Psoas muscle (tissue), 8 donors: ENCODE results near the gene CEMP1. TPM values are rescaled to one million over a fixed set of nuclear protein-coding genes. Genes with fewer than 3 reads are reported as not detected.
"Not testable (repeated sequence)": the region's sequence is repeated elsewhere in the genome, so short reads cannot be mapped to it uniquely, and the experiment has no call there.

Experiments
- ATAC-seq, 4 donors: fragments of 200-7000 bp; cut with Tn5 transposase; one replicate each; pipeline ENCODE4 v1.9.1; 2020; ENCODE audit warnings: moderate library complexity in 3 of 4, mild to moderate bottlenecking in 2 of 4
- DNase-seq, 2 donors: peaks; one replicate each; pipeline ENCODE4 v3.0.0-alpha.2; 2020
- H3K27ac ChIP-seq: fragments of 200-600 bp; one replicate; pipeline ENCODE4 v1.8.0; 2022
- H3K27me3 ChIP-seq, 3 donors: fragments of 200-600 bp in 1 of 3; one replicate each; pipeline versions ENCODE4 v1.6.1 to v1.8.0; 2013 to 2022; ENCODE audit warnings: low read length in 2 of 3, mild to moderate bottlenecking in 2 of 3, moderate library complexity in 1 of 3; ENCODE audit not compliant: insufficient read depth in 3 of 3
- H3K36me3 ChIP-seq, 2 donors: fragments of 200-600 bp in 1 of 2; one replicate each; pipeline versions ENCODE4 v1.6.1 to v1.8.0; 2013 to 2022; ENCODE audit warnings: low read depth in 1 of 2, mild to moderate bottlenecking in 1 of 2, moderate library complexity in 1 of 2; ENCODE audit not compliant: insufficient read depth in 1 of 2
- H3K4me1 ChIP-seq: fragments of 200-600 bp; one replicate; pipeline ENCODE4 v1.8.0; 2022
- H3K4me3 ChIP-seq: fragments of 200-600 bp; one replicate; pipeline ENCODE4 v1.8.0; 2022; ENCODE audit warnings: mild to moderate bottlenecking
- H3K9me3 ChIP-seq: fragments of 200-600 bp; one replicate; pipeline ENCODE4 v1.8.0; 2022
- CTCF ChIP-seq: fragments of 200-600 bp; IDR thresholded peaks from one replicate; pipeline ENCODE4 v1.8.0; 2022; ENCODE audit warnings: antibody characterized with exemption
- WGBS, 3 donors: extraction: QIAGEN DNeasy Blood & Tissue Kit; methylation state at CpG; one replicate each; pipeline versions ENCODE4 v1.1.6 to v1.1.7; 2013; 5-methylcytosine and 5-hydroxymethylcytosine counted together
- intact Hi-C, 2 donors: fragments of 100-400 bp; cut with DNase I; formaldehyde crosslinking; loops; one replicate each; pipeline versions ENCODE4 v1.11.0 to v1.14.2; 2022
- polyA plus RNA-seq, 3 donors: library from polyadenylated mRNA; stranded (reverse); fragments of 200-250 nt; gene quantifications; one replicate each; pipeline ENCODE4 v1.2.3, GENCODE V29; 2013
- total RNA-seq, 4 donors: library from RNA; stranded (reverse); fragmentation: NEBNext Ultra II Directional in 2 of 4; extraction: Animal tissue kit (Norgen Biotek cat#: 25700) in 2 of 4; gene quantifications; one replicate each; pipeline versions ENCODE4 v1.2.1 to v1.2.4, GENCODE V29; 2021 to 2023
- donor health status: healthy with polysubstance abuse.
- donor health status: DM: no; HTN: no; CAD: no; lungs with moderate emphysema.
- donor health status: Bipolar disorder and iron deficiency.
- donor health status: healthy.
- donor health status: DM: yes; HTN: yes; CAD: no.
- donor health status: DM: no; HTN: no; CAD: no.
- donor health status: DM: no; HTN: no; CAD: no.
- donor health status: DM: yes; HTN: yes; CAD: no.

CEMP1 gene
- total and polyA plus RNA-seq, 7 donors, result 0.16 to 0.32 (median 0.20) TPM; not detected in 3

DNA sequence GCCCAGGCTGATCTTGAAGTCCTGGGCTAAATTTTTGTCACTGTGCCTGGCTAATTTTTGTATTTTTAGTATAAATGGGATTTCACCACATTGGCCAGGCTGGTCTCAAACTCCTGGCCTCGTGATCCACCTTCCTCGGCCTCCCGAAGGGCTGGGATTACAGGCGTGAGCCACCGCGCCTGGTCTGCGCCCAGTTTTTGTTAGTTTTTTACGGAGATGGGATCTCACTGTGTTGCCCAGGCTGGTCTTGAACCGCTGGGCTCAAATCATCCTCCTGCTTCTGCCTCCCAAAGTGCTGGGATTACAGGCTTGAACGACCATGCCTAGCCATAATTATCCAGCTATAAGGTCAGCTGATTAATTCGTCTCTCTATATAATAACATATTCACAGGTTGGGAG, 2.7 kb upstream of the CEMP1 start:
- H3K27me3 ChIP-seq, result no peaks in the 10 kb centered on the region
- H3K4me1 ChIP-seq, result peaks cover 20% of the 10 kb centered on the region
- WGBS, 3 donors, result 83 to 89% (median 87%) methylated on average over 11 of the region's 11 CpGs
- no peak for TF ChIP-seq CTCF
- H3K9me3 ChIP-seq, result no peaks in the 10 kb centered on the region
- H3K36me3 ChIP-seq, result peaks cover 0 to 7% of the 10 kb centered on the region in 2 donors
- ATAC-seq (no peak), DNase-seq (no peak)
- intact Hi-C loops, result loop anchor here in 1 of 2 donors (10.0 kb wide), 1 partner anchor 61 kb away; no protein-coding TSS in a partner anchor
- H3K27ac ChIP-seq, result peak overlapping the region; percentile 92
- H3K4me3 ChIP-seq, result no peak overlapping the region

- H3K9me3 ChIP-seq, ATAC-seq, H3K27me3 ChIP-seq: not testable (repeated sequence)
- Histone ChIP-seq H3K4me1 (peaks cover 16% of the 10 kb centered on the region), H3K36me3 (peaks cover 0 to 13% of the 10 kb centered on the region in 2 donors), H3K27ac (peak overlapping the region; percentile 92), H3K4me3 (peak overlapping the region; percentile 73)
- intact Hi-C loops, result loop anchor here in 1 of 2 donors (10.0 kb wide), 1 partner anchor 62 kb away; no protein-coding TSS in a partner anchor
- DNase-seq, result peak; percentile 21 to 52
- 38 to 43% (median 39%) methylated on average over 15 to 16 of the region's 16 CpGs for WGBS, 3 donors
Measured at GRCh38 chr16:2533142-2533755, 2.0 kb upstream of the CEMP1 start.

GRCh38 chr16:2532494-2533141, 1.4 kb upstream of the CEMP1 start:
- intact Hi-C loops, result loop anchor here in 1 of 2 donors (10.0 kb wide), 1 partner anchor 62 kb away; no protein-coding TSS in a partner anchor
- WGBS, 3 donors, result 5 to 7% (median 6%) methylated on average over 33 to 37 of the region's 37 CpGs
- no peak for TF ChIP-seq CTCF
- peak overlapping the region; percentile 92 for H3K27ac ChIP-seq
- H3K27me3 ChIP-seq, result no peaks in the 10 kb centered on the region
- ATAC-seq (peak; percentile 26 to 47 (median 37)), DNase-seq (peak; percentile 62 to 78)
- peak overlapping the region; percentile 73 for H3K4me3 ChIP-seq
- H3K9me3 ChIP-seq, result no peaks in the 10 kb centered on the region
- peaks cover 16% of the 10 kb centered on the region for H3K4me1 ChIP-seq
- H3K36me3 ChIP-seq, result peaks cover 0 to 20% of the 10 kb centered on the region in 2 donors

DNA sequence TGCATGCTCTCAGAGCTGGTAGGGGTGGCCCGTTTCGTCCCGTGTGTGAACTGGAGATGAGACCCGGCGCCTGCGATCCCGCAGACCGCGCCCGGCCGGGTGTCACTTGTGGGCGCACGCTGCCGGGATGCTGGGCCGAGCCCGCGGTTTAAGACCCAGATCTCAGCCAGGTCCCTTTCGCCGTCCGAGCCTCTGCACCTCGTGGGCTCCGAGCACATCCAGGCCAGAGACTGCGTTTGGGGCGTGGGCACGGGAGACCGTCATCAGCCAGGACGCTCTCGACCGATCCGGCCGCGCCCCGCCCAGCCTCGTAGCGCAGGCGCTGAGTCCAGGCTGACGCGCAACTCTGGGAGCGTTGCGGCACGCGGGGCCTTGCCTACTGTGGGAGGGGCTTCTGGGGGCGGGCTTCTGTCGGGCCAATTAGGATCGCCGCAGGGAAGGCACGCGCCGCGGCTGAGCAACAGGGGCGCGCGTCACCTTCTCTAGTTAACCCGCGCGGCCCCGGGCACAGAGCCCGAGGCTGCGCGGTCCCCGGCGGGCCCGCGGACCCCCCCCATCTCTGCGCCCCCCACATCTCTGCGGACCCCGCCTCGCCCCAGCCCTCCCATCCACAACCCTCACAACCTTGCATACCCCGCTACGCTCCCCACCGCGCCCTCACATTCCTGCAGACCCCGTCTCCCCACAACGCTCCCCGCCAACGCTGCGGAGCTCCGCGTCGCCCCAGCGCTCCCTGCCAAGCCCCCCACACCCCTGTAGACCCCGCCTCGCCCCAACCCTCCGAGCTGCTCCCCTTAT, 687 bp upstream of the CEMP1 start:
- Histone ChIP-seq H3K27ac (peak overlapping the region; percentile 92), H3K4me3 (peak overlapping the region; percentile 73), H3K4me1 (peaks cover 13% of the 10 kb centered on the region), H3K36me3 (peaks cover 0 to 26% of the 10 kb centered on the region in 2 donors), H3K9me3 (no peaks in the 10 kb centered on the region), H3K27me3 (no peaks in the 10 kb centered on the region)
- DNase-seq (peak; percentile 99), ATAC-seq (peak; percentile 94 to 96 (median 95))
- intact Hi-C loops, result loop anchor here in 1 of 2 donors (10.0 kb wide), 1 partner anchor 63 kb away; no protein-coding TSS in a partner anchor
- no peak for TF ChIP-seq CTCF
- WGBS, 3 donors, result 0 to 2% (median 1%) methylated on average over 42 to 84 of the region's 84 CpGs
